GM18951 (cell line): ENCODE measurements around the gene LZTS2.

Experiments
- POLR2A ChIP-seq: IDR thresholded peaks from 4 replicates; pipeline ENCODE4 v1.6.1; 2011; ENCODE audit warnings: mild to moderate bottlenecking; ENCODE audit not compliant: insufficient read length, insufficient read depth; ENCODE audit errors: extremely low read depth
- in situ Hi-C: fragments of 300-500 bp; cut with MboI; formaldehyde crosslinking; loops from one replicate; pipeline ENCODE4 v1.12.0; 2022; ENCODE audit warnings: low sequenced_read_pairs, mixed read lengths, inconsistent platforms; ENCODE audit not compliant: unreplicated experiment

Gene LZTS2

DNA sequence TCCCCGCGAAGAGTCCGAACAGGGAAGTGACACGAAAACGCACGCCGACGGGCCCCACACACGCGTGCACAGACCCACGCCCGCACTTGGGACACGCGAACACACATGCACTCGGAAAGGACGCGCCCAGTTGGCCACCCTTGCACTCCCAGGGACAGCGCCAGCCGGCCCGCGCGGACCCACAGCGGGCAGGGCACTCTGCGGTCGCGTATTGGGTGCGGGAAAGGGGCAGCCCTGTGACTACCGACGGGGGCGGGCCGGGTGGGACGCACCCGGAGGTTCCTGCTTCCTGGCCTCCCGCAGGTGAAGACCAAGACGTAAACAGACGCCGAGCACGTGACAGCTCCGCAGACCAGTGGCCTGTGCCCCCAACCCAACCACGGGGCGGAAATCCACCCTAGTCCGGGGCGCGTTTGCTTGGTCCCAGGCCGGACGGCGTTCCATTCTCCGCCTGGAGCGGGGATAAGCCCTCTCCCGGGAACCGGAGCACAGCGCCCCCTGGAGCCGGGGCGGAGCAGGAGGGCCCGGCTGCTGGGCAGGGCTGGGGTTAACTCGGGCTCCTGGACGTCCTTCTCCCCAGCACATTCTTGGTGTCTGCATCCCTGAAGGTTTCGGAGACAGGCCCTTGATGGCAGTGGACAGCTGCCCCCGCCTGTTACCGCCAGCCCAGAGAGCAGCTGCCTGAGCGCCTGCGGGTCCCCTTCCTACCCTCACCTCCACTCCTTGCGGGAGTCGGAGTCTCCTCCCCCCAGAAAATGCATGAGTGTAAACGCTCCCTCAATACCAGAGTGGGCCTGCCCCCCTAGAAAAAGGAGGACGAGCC lies 2.0 kb upstream of the LZTS2 start:
- peak; percentile 49 for TF ChIP-seq POLR2A
- in situ Hi-C loops = no loop called here

DNA sequence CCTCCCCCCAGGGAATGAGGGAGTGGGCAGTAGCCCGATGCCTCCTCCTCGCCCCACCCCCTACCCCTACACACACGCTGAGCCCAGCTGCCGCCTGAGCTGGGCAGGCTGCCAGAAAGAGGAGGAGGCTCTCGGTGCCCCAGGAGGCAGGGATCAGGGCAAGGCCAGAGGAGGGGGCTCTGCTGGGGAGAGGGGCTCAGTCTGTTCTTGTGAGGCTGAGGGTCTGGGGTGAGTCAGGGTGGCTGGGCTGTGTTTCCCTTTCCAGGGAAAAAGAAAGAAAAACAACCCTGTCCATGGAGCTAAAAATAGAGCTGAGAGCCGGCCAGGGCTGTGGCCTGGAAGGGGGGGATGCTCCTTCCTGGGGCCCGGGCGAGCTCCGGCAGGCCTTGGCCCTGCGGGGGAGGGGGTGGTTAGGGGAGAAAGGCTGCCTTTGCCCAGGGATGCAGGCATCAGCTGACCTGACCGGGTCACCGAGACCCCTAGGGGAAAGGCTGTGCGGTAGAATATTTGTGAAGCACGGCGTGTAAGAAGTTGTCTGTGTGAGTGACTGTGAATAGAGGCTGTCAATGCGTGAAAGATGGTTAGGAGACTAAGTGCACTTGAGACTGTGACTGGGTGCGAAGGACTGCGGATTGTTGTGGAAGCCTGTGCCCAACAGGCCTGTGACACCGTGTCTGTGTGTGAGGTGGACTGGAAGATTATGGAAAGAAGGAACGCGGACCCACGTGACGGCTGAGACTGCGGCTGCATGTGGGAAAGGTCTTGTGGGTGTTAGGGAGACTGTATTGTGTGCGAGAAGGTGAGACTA lies 1.2 kb upstream of the LZTS2 start:
- in situ Hi-C loops = no loop called here
- no peak for TF ChIP-seq POLR2A

GRCh38 chr10:100998991-100999741 lies 442 bp upstream of the LZTS2 start:
- in situ Hi-C loops = no loop called here
- TF ChIP-seq POLR2A = peak; percentile 40

DNA sequence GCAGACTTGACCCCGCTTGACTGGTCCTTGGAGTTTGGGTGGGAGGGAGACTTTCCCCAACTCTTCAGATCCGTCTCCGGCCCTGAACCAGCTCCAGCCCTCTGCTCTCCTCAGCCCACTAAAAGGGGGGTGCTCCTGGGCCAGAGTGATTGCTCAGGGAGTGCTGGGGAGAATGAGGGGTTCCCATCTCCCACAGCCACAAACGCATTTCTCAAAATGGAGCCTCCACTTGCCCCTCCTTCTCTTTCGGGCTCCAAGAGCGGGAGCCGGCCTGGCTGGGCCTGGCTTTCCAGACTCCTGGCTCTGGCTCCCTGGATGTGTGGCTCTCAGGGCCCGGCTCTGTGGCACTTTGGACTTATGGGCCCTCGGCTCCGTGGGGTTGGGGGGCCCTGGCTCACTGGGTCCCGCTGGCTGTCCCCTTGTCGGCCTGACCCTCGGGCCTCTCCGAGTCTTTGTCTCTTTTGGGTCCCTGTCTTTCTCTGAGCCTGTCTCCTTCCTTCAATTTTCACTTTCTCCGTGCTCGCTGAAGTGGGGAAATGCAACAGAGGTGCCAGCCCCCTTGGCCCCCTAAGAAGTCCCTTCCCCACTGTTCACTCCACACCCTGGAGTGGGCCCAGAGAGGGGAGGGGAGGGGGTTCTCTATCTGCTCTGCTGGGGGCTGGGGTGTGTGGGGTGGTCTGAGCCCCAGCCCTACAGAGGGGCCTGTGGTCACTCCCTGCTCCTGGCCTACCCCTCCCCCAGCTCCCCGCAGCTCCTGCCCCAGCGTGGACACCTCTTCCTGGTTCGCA lies 713 bp downstream of the LZTS2 start:
- in situ Hi-C loops = no loop called here
- no peak for TF ChIP-seq POLR2A

DNA sequence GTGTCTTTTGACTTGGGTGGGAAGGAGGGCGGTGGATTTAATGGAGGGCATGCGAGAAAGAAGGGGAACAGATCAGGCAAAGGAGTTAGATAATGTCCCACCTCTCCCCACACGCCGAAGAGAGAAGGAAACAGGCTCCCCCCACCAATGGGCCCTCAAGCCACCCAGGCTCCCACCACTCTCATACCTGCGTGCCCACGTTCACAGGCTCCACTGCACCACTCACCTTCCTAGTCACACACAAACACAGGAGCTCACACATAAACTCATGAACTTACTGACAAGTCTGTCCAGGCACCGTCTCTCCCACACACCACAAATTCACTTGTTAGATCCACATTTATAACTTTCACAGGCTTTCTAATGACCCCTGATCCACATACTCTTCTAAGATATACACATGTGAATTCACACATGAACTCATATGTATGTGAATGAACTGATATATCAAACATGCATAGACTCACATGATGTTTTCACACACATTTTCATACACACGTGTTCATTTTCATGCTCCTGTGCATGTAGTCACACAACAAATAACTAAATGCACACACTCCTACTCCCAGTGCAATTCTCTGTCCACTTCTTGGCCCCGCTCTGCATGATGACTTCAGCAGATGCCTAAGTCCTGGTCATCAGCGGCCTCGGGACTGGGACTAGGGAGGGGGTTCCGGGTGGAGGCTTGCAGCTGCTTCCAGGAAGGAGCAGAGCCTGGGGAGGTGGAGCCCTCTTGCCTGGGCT lies 1.5 kb downstream of the LZTS2 start:
- no peak for TF ChIP-seq POLR2A
- in situ Hi-C loops = no loop called here

GRCh38 chr10:101001659-101002035 lies 2.0 kb downstream of the LZTS2 start:
- no peak for TF ChIP-seq POLR2A
- in situ Hi-C loops = no loop called here

DNA sequence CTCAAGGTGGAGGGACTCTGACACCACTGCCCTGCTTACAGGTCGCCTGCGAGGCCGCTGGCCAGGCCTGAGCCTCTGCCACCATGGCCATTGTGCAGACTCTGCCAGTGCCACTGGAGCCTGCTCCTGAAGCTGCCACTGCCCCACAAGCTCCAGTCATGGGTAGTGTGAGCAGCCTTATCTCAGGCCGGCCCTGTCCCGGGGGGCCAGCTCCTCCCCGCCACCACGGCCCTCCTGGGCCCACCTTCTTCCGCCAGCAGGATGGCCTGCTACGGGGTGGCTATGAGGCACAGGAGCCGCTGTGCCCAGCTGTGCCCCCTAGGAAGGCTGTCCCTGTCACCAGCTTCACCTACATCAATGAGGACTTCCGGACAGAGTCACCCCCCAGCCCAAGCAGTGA lies 2.8 kb downstream of the LZTS2 start:
- TF ChIP-seq POLR2A = no peak
- in situ Hi-C loops = no loop called here

GRCh38 chr10:101003639-101004206 lies 4.1 kb downstream of the LZTS2 start:
- in situ Hi-C loops = no loop called here
- no peak for TF ChIP-seq POLR2A

- in situ Hi-C loops = no loop called here
- TF ChIP-seq POLR2A = no peak
Measured at GRCh38 chr10:101005361-101005760, 5.8 kb downstream of the LZTS2 start.

GRCh38 chr10:101005869-101006567 lies 6.4 kb downstream of the LZTS2 start:
- in situ Hi-C loops = no loop called here
- TF ChIP-seq POLR2A = no peak

- in situ Hi-C loops = no loop called here
- TF ChIP-seq POLR2A = no peak
Measured at GRCh38 chr10:101006593-101007098, 7.0 kb downstream of the LZTS2 start.

GRCh38 chr10:101007099-101007711 lies 7.6 kb downstream of the LZTS2 start:
- TF ChIP-seq POLR2A = no peak
- in situ Hi-C loops = no loop called here
